ENCODE measurements around the gene ZDHHC7. TPM values are rescaled to one million over a fixed set of nuclear protein-coding genes. Genes with fewer than 3 reads are reported as not detected.
A peak's percentile ranks its signal among the peaks of the same experiment; 100 is the strongest.

Gene ZDHHC7
- total RNA-seq, 2 donors from 2014 or later = 64.6 TPM

- TF ChIP-seq POLR2A (IDR thresholded peaks at IDR 0.05) (no peak), POLR2AphosphoS5 (IDR thresholded peaks at IDR 0.05) (peak; percentile 58)
- TF ChIP-seq, protein P1, sequence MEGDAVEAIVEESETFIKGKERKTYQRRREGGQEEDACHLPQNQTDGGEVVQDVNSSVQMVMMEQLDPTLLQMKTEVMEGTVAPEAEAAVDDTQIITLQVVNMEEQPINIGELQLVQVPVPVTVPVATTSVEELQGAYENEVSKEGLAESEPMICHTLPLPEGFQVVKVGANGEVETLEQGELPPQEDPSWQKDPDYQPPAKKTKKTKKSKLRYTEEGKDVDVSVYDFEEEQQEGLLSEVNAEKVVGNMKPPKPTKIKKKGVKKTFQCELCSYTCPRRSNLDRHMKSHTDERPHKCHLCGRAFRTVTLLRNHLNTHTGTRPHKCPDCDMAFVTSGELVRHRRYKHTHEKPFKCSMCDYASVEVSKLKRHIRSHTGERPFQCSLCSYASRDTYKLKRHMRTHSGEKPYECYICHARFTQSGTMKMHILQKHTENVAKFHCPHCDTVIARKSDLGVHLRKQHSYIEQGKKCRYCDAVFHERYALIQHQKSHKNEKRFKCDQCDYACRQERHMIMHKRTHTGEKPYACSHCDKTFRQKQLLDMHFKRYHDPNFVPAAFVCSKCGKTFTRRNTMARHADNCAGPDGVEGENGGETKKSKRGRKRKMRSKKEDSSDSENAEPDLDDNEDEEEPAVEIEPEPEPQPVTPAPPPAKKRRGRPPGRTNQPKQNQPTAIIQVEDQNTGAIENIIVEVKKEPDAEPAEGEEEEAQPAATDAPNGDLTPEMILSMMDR (IDR thresholded peaks at IDR 0.05) = peak in 3 of 4 experiments; percentile 22 to 64 (median 57)
- peak; percentile 57 for DNase-seq (ENCODE audit: low spot score)
- peak overlapping the region in 1 of 2 donors; percentile 3 for H3K27ac ChIP-seq
- no peaks in the 10 kb centered on the region for H3K27me3 ChIP-seq (replicated peaks; ENCODE audit: insufficient read depth)
- 34% methylated on average over 9 of the region's 9 CpGs for WGBS
- H3K4me1 ChIP-seq (replicated peaks) = peaks cover 3% of the 10 kb centered on the region
- H3K36me3 ChIP-seq = no peaks in the 10 kb centered on the region
- intact Hi-C loops (cut with DNase I) = loop anchor here (5.0 kb wide), 1 partner anchor 105 kb away; no protein-coding TSS in a partner anchor
- H3K9me3 ChIP-seq = no peaks in the 10 kb centered on the region
- no peak overlapping the region for H3K4me3 ChIP-seq
Measured at GRCh38 chr16:84982434-84982833, 28.9 kb downstream of the ZDHHC7 start.

GRCh38 chr16:84979516-84979915 lies 31.8 kb downstream of the ZDHHC7 start:
- no peak overlapping the region for H3K27ac ChIP-seq
- H3K9me3 ChIP-seq = no peaks in the 10 kb centered on the region
- TF ChIP-seq POLR2AphosphoS5 (IDR thresholded peaks at IDR 0.05) = no peak
- TF ChIP-seq POLR2A (IDR thresholded peaks at IDR 0.05) = no peak
- TF ChIP-seq, protein P1 (IDR thresholded peaks at IDR 0.05) = no peak
- no peak overlapping the region for H3K4me3 ChIP-seq
- H3K36me3 ChIP-seq = peaks cover 0 to 7% of the 10 kb centered on the region in 2 donors
- H3K27me3 ChIP-seq (replicated peaks; ENCODE audit: insufficient read depth) = no peaks in the 10 kb centered on the region
- intact Hi-C loops (cut with DNase I) = no loop called here
- 89% methylated on average over 4 of the region's 4 CpGs for WGBS
- H3K4me1 ChIP-seq (replicated peaks) = peaks cover 14% of the 10 kb centered on the region
- DNase-seq (ENCODE audit: low spot score) = no peak

- peak overlapping the region; percentile 27 to 86 for H3K27ac ChIP-seq
- DNase-seq (ENCODE audit: low spot score) = peak; percentile 69
- no peaks in the 10 kb centered on the region for H3K27me3 ChIP-seq (replicated peaks; ENCODE audit: insufficient read depth)
- peaks cover 0 to 7% of the 10 kb centered on the region in 2 donors for H3K36me3 ChIP-seq
- H3K9me3 ChIP-seq = no peaks in the 10 kb centered on the region
- intact Hi-C loops (cut with DNase I) = no loop called here
- peaks cover 14% of the 10 kb centered on the region for H3K4me1 ChIP-seq (replicated peaks)
- TF ChIP-seq POLR2AphosphoS5 (IDR thresholded peaks at IDR 0.05) = peak; percentile 54
- no peak for TF ChIP-seq POLR2A (IDR thresholded peaks at IDR 0.05)
- WGBS = 38% methylated on average over 17 of the region's 17 CpGs
- H3K4me3 ChIP-seq = no peak overlapping the region
Measured at GRCh38 chr16:84976644-84977400, 34.5 kb downstream of the ZDHHC7 start.

- WGBS = 95% methylated on average over 22 of the region's 22 CpGs
- intact Hi-C loops (cut with DNase I) = no loop called here
- DNase-seq (ENCODE audit: low spot score) = no peak
- Histone ChIP-seq H3K4me3 (no peak overlapping the region), H3K9me3 (no peaks in the 10 kb centered on the region), H3K36me3 (peaks cover 0 to 7% of the 10 kb centered on the region in 2 donors), H3K27ac (peak overlapping the region in 1 of 2 donors; percentile 86), H3K4me1 (replicated peaks) (peaks cover 14% of the 10 kb centered on the region), H3K27me3 (replicated peaks; ENCODE audit: insufficient read depth) (no peaks in the 10 kb centered on the region)
- TF ChIP-seq, protein P1 (IDR thresholded peaks at IDR 0.05) = no peak
- TF ChIP-seq POLR2A (IDR thresholded peaks at IDR 0.05) (no peak), POLR2AphosphoS5 (IDR thresholded peaks at IDR 0.05) (no peak)
Measured at GRCh38 chr16:84975522-84975921, 35.8 kb downstream of the ZDHHC7 start.

- TF ChIP-seq, protein P1 (IDR thresholded peaks at IDR 0.05) = no peak
- TF ChIP-seq POLR2AphosphoS5 (IDR thresholded peaks at IDR 0.05) = no peak
- no peak for TF ChIP-seq POLR2A (IDR thresholded peaks at IDR 0.05)
- WGBS = 78% methylated on average over 12 of the region's 12 CpGs
- Histone ChIP-seq H3K27ac (peak overlapping the region in 1 of 2 donors; percentile 86), H3K27me3 (replicated peaks; ENCODE audit: insufficient read depth) (no peaks in the 10 kb centered on the region), H3K4me3 (no peak overlapping the region), H3K4me1 (replicated peaks) (peaks cover 14% of the 10 kb centered on the region), H3K9me3 (no peaks in the 10 kb centered on the region), H3K36me3 (peaks cover 0 to 7% of the 10 kb centered on the region in 2 donors)
- DNase-seq (ENCODE audit: low spot score) = no peak
- intact Hi-C loops (cut with DNase I) = no loop called here
Measured at GRCh38 chr16:84975066-84975465, 36.3 kb downstream of the ZDHHC7 start.
